ENCODE results near the gene PPP1R26.
"Not testable (repeated sequence)": the region's sequence is repeated elsewhere in the genome, so short reads cannot be mapped to it uniquely, and the experiment has no call there.

The PPP1R26 gene

GRCh38 chr9:135524130-135524861 is 44.7 kb downstream of the PPP1R26 start:
- H3K9ac ChIP-seq = no peak overlapping the region
- no peak overlapping the region for H3K4me3 ChIP-seq
- no peaks in the 10 kb centered on the region for H3K27me3 ChIP-seq
- peaks cover 0 to 9% (median under 1%) of the 10 kb centered on the region in 11 experiments; a peak in 8 of 22 replicates for H3K9me3 ChIP-seq (replicated peaks in 1 of 11)
- no peak overlapping the region for H3K4me2 ChIP-seq
- peaks cover 0 to 24% (median 15%) of the 10 kb centered on the region in 10 experiments; a peak in 17 of 20 replicates for H3K4me1 ChIP-seq
- H4K20me1 ChIP-seq = peaks cover 0 to 6% (median 0%) of the 10 kb centered on the region in 11 experiments; a peak in 2 of 22 replicates
- no peak for TF ChIP-seq Cebpa-rat (IDR thresholded peaks at IDR 0.05)
- H3K27ac ChIP-seq = no peak overlapping the region
- H3K36me3 ChIP-seq = no peaks in the 10 kb centered on the region

DNA sequence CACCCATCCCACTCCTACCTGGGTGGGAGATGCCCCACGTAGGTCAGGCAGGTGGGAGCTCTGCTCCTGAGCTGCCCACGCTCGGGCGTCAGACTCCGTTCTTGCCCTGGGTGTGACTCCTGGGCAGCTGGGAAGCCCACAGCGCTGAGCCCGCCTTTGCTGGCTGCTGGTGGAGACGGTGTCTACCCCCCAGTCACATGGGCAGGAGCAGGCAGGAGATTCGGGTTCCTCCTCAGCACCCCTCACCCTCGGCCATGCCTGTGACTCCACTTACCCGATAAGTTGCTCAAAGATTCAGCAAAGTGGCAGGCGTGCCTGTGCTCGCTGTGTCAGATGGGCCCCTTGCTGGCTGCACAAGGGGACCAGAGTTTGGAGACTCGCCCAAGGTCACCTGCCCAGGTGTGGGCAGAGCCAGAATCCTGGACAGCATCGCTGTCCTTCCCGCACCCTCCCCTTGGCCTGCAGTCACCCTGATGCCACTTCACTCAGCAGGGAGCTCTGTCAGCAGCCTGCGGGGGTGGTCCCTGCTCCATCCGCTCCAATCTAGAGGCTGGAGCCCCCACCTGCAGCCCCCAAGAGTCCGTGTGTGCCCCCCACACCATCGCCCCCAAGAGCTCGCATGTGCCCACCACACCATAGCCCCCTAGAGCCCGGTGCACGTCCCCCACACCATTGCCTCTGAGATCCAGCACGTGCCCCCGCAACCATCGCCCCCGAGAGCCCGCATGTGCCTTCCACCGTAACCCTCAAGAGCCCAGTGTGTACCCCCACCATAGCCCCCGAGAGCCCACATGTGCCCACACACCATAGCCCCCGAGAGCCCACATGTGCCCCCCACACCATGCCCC is 45.9 kb downstream of the PPP1R26 start:
- Histone ChIP-seq H3K4me2 (no peak overlapping the region), H3K9ac (no peak overlapping the region), H3K27me3 (no peaks in the 10 kb centered on the region), H3K4me1 (peaks cover 0 to 24% (median 15%) of the 10 kb centered on the region in 10 experiments; a peak in 17 of 20 replicates), H3K9me3 (replicated peaks in 1 of 11) (peaks cover 0 to 19% (median 8%) of the 10 kb centered on the region in 11 experiments; a peak in 10 of 22 replicates), H3K36me3 (no peaks in the 10 kb centered on the region), H3K4me3 (no peak overlapping the region), H4K20me1 (peaks cover 0 to 6% (median 0%) of the 10 kb centered on the region in 11 experiments; a peak in 2 of 22 replicates), H3K27ac (no peak overlapping the region)
- no peak for TF ChIP-seq Cebpa-rat (IDR thresholded peaks at IDR 0.05)

GRCh38 chr9:135526089-135526729 is 46.6 kb downstream of the PPP1R26 start:
- Histone ChIP-seq H3K9me3 (replicated peaks in 1 of 11) (peaks cover 0 to 19% (median 8%) of the 10 kb centered on the region in 11 experiments; a peak in 10 of 22 replicates), H3K4me2 (no peak overlapping the region), H3K27ac (no peak overlapping the region), H3K4me1 (peaks cover 0 to 24% (median 15%) of the 10 kb centered on the region in 10 experiments; a peak in 17 of 20 replicates), H3K4me3 (no peak overlapping the region), H3K27me3 (no peaks in the 10 kb centered on the region), H4K20me1 (peaks cover 0 to 6% (median 0%) of the 10 kb centered on the region in 11 experiments; a peak in 2 of 22 replicates), H3K36me3 (no peaks in the 10 kb centered on the region), H3K9ac (no peak overlapping the region)
- TF ChIP-seq Cebpa-rat (IDR thresholded peaks at IDR 0.05) = no peak

DNA sequence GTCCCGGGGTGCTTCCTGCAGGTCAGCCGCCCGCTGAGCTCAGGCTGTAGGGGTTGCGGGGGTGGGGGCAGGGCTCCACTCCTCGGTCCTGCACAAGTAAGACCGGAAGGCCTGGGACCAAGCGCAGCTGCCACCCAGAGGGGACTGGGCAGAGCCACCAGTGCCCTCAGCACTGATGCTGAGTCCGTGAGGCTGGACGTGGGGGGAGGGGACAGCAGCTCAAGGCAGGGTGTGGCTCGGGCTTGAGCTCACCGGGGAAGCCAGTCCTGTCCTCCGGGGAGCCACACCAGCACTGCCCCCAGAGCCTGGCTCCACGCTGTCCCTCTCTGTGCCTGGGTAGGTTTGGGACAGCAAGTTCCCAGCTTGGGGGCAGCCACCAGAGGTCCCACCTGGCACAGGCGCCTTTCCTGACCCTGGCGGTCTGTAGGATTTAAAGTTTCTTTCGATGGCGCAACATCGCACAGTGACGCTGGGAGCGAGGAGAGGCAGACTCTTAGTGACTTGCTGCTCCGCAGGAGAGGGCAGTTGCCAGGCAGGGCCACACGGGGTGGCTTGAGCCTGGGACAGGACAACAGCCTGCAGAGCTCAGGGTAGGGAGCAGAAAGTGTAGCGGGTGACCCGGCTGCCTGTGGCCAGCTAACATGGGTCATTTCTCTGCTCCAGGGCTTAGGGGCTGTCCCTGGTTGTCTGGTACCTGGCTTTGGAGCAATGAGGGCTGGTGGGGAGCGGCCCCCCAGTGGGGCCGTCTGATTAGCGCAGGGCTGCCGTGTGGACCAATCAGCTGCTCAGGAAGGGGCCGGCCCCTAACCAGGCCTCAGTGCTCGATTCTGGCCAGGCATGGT is 47.4 kb downstream of the PPP1R26 start:
- Histone ChIP-seq H3K9ac (no peak overlapping the region), H3K4me2 (no peak overlapping the region), H3K4me3 (no peak overlapping the region), H3K36me3 (no peaks in the 10 kb centered on the region), H3K27ac (no peak overlapping the region), H3K9me3 (replicated peaks in 1 of 11) (peaks cover 0 to 19% (median 8%) of the 10 kb centered on the region in 11 experiments; a peak in 10 of 22 replicates), H3K4me1 (peaks cover 0 to 23% (median 15%) of the 10 kb centered on the region in 10 experiments; a peak in 17 of 20 replicates), H4K20me1 (peaks cover 0 to 6% (median 0%) of the 10 kb centered on the region in 11 experiments; a peak in 2 of 22 replicates), H3K27me3 (no peaks in the 10 kb centered on the region)
- TF ChIP-seq Cebpa-rat (IDR thresholded peaks at IDR 0.05) = no peak; a peak in 1 of 22 replicates

DNA sequence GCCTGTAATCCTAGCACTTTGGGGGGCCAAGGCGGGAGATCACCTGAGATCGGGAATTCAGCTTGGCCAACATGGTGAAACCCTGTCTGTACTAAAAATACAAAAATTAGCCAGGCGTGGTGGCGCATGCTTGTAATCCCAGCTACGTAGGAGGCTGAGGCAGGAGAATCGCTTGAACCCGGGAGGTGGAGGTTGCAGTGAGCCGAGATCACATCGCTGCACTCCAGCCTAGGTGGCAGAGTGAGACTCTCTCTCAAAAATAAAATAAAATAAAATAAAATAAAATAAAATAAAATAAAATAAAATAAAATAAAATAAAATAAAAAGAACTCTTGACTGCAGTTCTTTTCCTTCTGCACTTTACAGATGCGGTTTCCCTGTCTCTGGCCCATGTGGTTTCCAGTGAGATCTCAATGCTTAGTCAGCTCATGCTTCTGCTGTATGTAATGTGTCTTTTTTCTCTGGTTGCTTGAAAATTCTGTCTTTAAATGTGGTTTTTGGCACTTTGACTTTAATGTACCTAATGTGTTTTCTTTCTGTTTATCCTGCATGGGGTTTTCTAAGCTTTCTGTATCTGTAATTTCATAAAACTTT is 49.4 kb downstream of the PPP1R26 start:
- not testable (repeated sequence) for H3K4me2 ChIP-seq, H3K4me3 ChIP-seq, H3K9ac ChIP-seq, H3K36me3 ChIP-seq, H3K27ac ChIP-seq, H4K20me1 ChIP-seq
- peaks cover 5 to 11% (median 8%) of the 10 kb centered on the region in 11 experiments; a peak in 20 of 22 replicates for H3K27me3 ChIP-seq
- peaks cover 0 to 19% (median 8%) of the 10 kb centered on the region in 11 experiments; a peak in 10 of 22 replicates for H3K9me3 ChIP-seq (replicated peaks in 1 of 11)
- peaks cover 4 to 12% (median 6%) of the 10 kb centered on the region in 10 experiments; a peak in 18 of 20 replicates for H3K4me1 ChIP-seq

GRCh38 chr9:135530146-135530545 is 50.6 kb downstream of the PPP1R26 start:
- Histone ChIP-seq H3K27ac (no peak overlapping the region), H4K20me1 (no peaks in the 10 kb centered on the region), H3K4me2 (no peak overlapping the region), H3K4me3 (no peak overlapping the region), H3K36me3 (no peaks in the 10 kb centered on the region), H3K27me3 (peaks cover 16 to 23% (median 20%) of the 10 kb centered on the region in 11 experiments), H3K9ac (no peak overlapping the region), H3K9me3 (replicated peaks in 1 of 11) (peaks cover 0 to 19% (median 8%) of the 10 kb centered on the region in 11 experiments; a peak in 10 of 22 replicates), H3K4me1 (peaks cover 9 to 18% (median 14%) of the 10 kb centered on the region in 10 experiments; a peak in 18 of 20 replicates)
- TF ChIP-seq Cebpa-rat (IDR thresholded peaks at IDR 0.05) = no peak

GRCh38 chr9:135531096-135531495 is 51.5 kb downstream of the PPP1R26 start:
- H3K27ac ChIP-seq = no peak overlapping the region
- TF ChIP-seq Cebpa-rat (IDR thresholded peaks at IDR 0.05) = no peak
- H3K4me2 ChIP-seq = no peak overlapping the region
- no peaks in the 10 kb centered on the region for H4K20me1 ChIP-seq
- H3K9ac ChIP-seq = no peak overlapping the region
- no peak overlapping the region for H3K4me3 ChIP-seq
- peaks cover 9 to 17% (median 13%) of the 10 kb centered on the region in 10 experiments; a peak in 18 of 20 replicates for H3K4me1 ChIP-seq
- peaks cover 0 to 19% (median 8%) of the 10 kb centered on the region in 11 experiments; a peak in 10 of 22 replicates for H3K9me3 ChIP-seq (replicated peaks in 1 of 11)
- no peaks in the 10 kb centered on the region for H3K36me3 ChIP-seq
- H3K27me3 ChIP-seq = peaks cover 16 to 31% (median 27%) of the 10 kb centered on the region in 11 experiments
